ENCODE data around the gene GALNT14.

The GALNT14 gene

GRCh38 chr2:30883184-30883583 is 255.1 kb downstream of the GALNT14 start:
- DNase-seq (ENCODE audit: insufficient read length, low spot score), result no peak
- FAIRE-seq, result no peak
- no peak for TF ChIP-seq TAF1 (IDR thresholded peaks at IDR 0.05; ENCODE audit: low read depth, low read length)

GRCh38 chr2:30880516-30880915 is 257.7 kb downstream of the GALNT14 start:
- no peak for TF ChIP-seq TAF1 (IDR thresholded peaks at IDR 0.05; ENCODE audit: low read depth, low read length)
- no peak for TF ChIP-seq POLR2A (IDR thresholded peaks at IDR 0.05; ENCODE audit: low read depth, low read length)
- no peak for TF ChIP-seq PAX5 (IDR thresholded peaks at IDR 0.05; ENCODE audit: insufficient read depth, low read length, severe bottlenecking)
- TF ChIP-seq POU2F2 (IDR thresholded peaks at IDR 0.05; ENCODE audit: low read depth, low read length), result no peak
- no peak for TF ChIP-seq POLR2AphosphoS5 (IDR thresholded peaks at IDR 0.05; ENCODE audit: low read depth, low read length)
- no peak for TF ChIP-seq SPI1 (IDR thresholded peaks at IDR 0.05; ENCODE audit: low read depth, low read length)
- DNase-seq (ENCODE audit: insufficient read length, low spot score), result no peak
- no peak for FAIRE-seq

GRCh38 chr2:30877833-30878232 is 260.4 kb downstream of the GALNT14 start:
- no peak for FAIRE-seq
- no peak for DNase-seq (ENCODE audit: insufficient read length, low spot score)
- no peak for TF ChIP-seq TAF1 (IDR thresholded peaks at IDR 0.05; ENCODE audit: low read depth, low read length)
- TF ChIP-seq PAX5 (IDR thresholded peaks at IDR 0.05; ENCODE audit: insufficient read depth, low read length, severe bottlenecking), result no peak
- no peak for TF ChIP-seq SPI1 (IDR thresholded peaks at IDR 0.05; ENCODE audit: low read depth, low read length)
- no peak for TF ChIP-seq POLR2A (IDR thresholded peaks at IDR 0.05; ENCODE audit: low read depth, low read length)
- no peak for TF ChIP-seq POLR2AphosphoS5 (IDR thresholded peaks at IDR 0.05; ENCODE audit: low read depth, low read length)
- no peak for TF ChIP-seq POU2F2 (IDR thresholded peaks at IDR 0.05; ENCODE audit: low read depth, low read length)

DNA sequence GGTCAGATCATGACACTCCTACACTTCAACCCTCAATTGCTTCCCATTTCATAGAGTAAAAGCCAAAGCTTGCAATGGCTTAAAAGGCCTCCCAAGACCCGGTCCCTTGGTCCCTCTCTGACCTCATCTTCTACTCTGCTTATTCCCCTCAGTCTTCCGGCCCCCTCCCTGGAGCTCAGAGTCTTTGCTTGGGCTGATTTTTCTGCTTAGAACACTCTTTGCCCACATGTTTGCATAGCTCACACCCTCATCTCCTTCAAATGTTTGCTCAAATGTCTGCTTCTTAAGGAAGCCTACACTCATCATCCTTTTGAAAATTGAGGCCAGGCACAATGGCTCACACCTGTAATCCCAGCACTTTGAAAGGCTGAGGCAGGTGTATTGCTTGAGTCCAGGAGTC is 265.4 kb downstream of the GALNT14 start:
- no peak for DNase-seq (ENCODE audit: insufficient read length, low spot score)
- TF ChIP-seq POU2F2 (IDR thresholded peaks at IDR 0.05; ENCODE audit: low read depth, low read length) (no peak), POLR2AphosphoS5 (IDR thresholded peaks at IDR 0.05; ENCODE audit: low read depth, low read length) (no peak), TAF1 (IDR thresholded peaks at IDR 0.05; ENCODE audit: low read depth, low read length) (no peak), POLR2A (IDR thresholded peaks at IDR 0.05; ENCODE audit: low read depth, low read length) (no peak), PAX5 (IDR thresholded peaks at IDR 0.05; ENCODE audit: insufficient read depth, low read length, severe bottlenecking) (no peak), SPI1 (IDR thresholded peaks at IDR 0.05; ENCODE audit: low read depth, low read length) (no peak)
- FAIRE-seq, result no peak

GRCh38 chr2:30871980-30872789 is 266.1 kb downstream of the GALNT14 start:
- DNase-seq (ENCODE audit: insufficient read length, low spot score) (no peak), FAIRE-seq (no peak)
- TF ChIP-seq TAF1 (IDR thresholded peaks at IDR 0.05; ENCODE audit: low read depth, low read length) (no peak), POU2F2 (IDR thresholded peaks at IDR 0.05; ENCODE audit: low read depth, low read length) (no peak), POLR2AphosphoS5 (IDR thresholded peaks at IDR 0.05; ENCODE audit: low read depth, low read length) (no peak), SPI1 (IDR thresholded peaks at IDR 0.05; ENCODE audit: low read depth, low read length) (no peak), POLR2A (IDR thresholded peaks at IDR 0.05; ENCODE audit: low read depth, low read length) (no peak), PAX5 (IDR thresholded peaks at IDR 0.05; ENCODE audit: insufficient read depth, low read length, severe bottlenecking) (no peak)

DNA sequence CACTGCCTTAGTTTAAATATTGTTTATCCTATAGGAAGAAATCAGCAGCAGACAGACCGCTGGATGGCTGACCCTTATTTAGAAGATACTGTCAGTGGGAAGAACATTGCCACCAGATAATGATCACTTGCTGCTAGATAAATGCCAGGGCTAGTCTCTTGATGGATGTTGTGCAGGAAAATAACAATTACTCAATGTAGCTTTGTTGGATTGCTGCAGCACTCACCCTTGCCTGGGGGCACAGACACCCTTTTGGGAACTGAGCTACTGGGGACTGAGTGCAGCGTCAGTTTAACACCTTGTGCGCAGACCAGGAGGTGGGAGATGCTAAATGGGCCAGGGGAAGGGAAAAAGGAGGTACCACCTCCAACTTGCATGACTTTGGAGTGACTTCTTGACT is 266.8 kb downstream of the GALNT14 start:
- FAIRE-seq, result no peak
- no peak for TF ChIP-seq PAX5 (IDR thresholded peaks at IDR 0.05; ENCODE audit: insufficient read depth, low read length, severe bottlenecking)
- TF ChIP-seq POLR2AphosphoS5 (IDR thresholded peaks at IDR 0.05; ENCODE audit: low read depth, low read length), result no peak
- no peak for TF ChIP-seq SPI1 (IDR thresholded peaks at IDR 0.05; ENCODE audit: low read depth, low read length)
- no peak for TF ChIP-seq POLR2A (IDR thresholded peaks at IDR 0.05; ENCODE audit: low read depth, low read length)
- TF ChIP-seq TAF1 (IDR thresholded peaks at IDR 0.05; ENCODE audit: low read depth, low read length), result no peak
- no peak for TF ChIP-seq POU2F2 (IDR thresholded peaks at IDR 0.05; ENCODE audit: low read depth, low read length)
- no peak for DNase-seq (ENCODE audit: insufficient read length, low spot score)

DNA sequence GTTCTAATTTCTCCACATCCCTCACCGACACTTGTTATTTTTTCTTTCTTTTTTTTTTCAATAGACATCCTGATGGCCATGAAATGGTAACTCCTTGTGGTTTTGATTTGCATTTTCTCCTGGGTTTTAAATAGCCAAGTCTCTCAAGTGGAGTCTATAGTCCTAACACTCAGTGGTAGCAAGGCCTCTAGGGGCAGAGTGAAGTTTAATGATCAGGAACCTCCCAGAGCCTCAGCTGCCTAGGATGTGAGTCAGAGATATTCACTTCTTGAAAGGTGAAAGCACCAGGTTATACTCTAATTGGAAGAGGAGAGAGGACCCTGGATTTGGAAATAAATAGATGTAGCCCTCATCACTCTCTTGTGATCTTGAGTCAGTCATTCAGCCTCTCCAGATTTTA is 268.3 kb downstream of the GALNT14 start:
- DNase-seq (ENCODE audit: insufficient read length, low spot score) (no peak), FAIRE-seq (no peak)
- TF ChIP-seq POU2F2 (IDR thresholded peaks at IDR 0.05; ENCODE audit: low read depth, low read length) (no peak), TAF1 (IDR thresholded peaks at IDR 0.05; ENCODE audit: low read depth, low read length) (no peak), PAX5 (IDR thresholded peaks at IDR 0.05; ENCODE audit: insufficient read depth, low read length, severe bottlenecking) (no peak), POLR2AphosphoS5 (IDR thresholded peaks at IDR 0.05; ENCODE audit: low read depth, low read length) (no peak), POLR2A (IDR thresholded peaks at IDR 0.05; ENCODE audit: low read depth, low read length) (no peak), SPI1 (IDR thresholded peaks at IDR 0.05; ENCODE audit: low read depth, low read length) (no peak)

- FAIRE-seq, result no peak
- DNase-seq (ENCODE audit: insufficient read length, low spot score), result no peak
- TF ChIP-seq SPI1 (IDR thresholded peaks at IDR 0.05; ENCODE audit: low read depth, low read length), result no peak
- no peak for TF ChIP-seq PAX5 (IDR thresholded peaks at IDR 0.05; ENCODE audit: insufficient read depth, low read length, severe bottlenecking)
These were observed 270.9 kb downstream of the GALNT14 start for GRCh38 chr2:30867385-30867784.

- DNase-seq (ENCODE audit: insufficient read length, low spot score) (no peak), FAIRE-seq (no peak)
- TF ChIP-seq POLR2A (IDR thresholded peaks at IDR 0.05; ENCODE audit: low read depth, low read length), result no peak
- peak; percentile 37; the same call in 1 of the 2 replicates for TF ChIP-seq SPI1 (IDR thresholded peaks at IDR 0.05; ENCODE audit: low read depth, low read length)
These were observed 271.3 kb downstream of the GALNT14 start for GRCh38 chr2:30866974-30867373.

- no peak for DNase-seq (ENCODE audit: insufficient read length, low spot score)
- FAIRE-seq, result peak; percentile 43
- TF ChIP-seq POLR2A (IDR thresholded peaks at IDR 0.05; ENCODE audit: low read depth, low read length), result no peak
- TF ChIP-seq POU2F2 (IDR thresholded peaks at IDR 0.05; ENCODE audit: low read depth, low read length), result no peak
- no peak for TF ChIP-seq TAF1 (IDR thresholded peaks at IDR 0.05; ENCODE audit: low read depth, low read length)
These were observed 272.2 kb downstream of the GALNT14 start for GRCh38 chr2:30865892-30866681.

Data from GM12891 (cell line).